ENCODE data around the gene PSMB7. TPM values are rescaled to one million over a fixed set of nuclear protein-coding genes. Genes with fewer than 3 reads are reported as not detected.

Gene PSMB7
- total RNA-seq, 1 experiment from 2014 or later, result 187 TPM

- ChIA-PET POLR2A (no interaction called here), CTCF (interaction anchor here (0.9 kb wide), 1 partner anchor 11 kb away, joined by 3 read pairs; no protein-coding TSS in a partner anchor)
- no peak for DNase-seq (ENCODE audit: low spot score)
- Mint-ChIP-seq H3K27me3 (ENCODE audit: low read depth) (no peaks in the 10 kb centered on the region), H3K4me3 (no peak overlapping the region), H3K27ac (no peak overlapping the region), H3K4me1 (0 out of 2 replicates have a peak, but pooled peaks cover 3% of the 10 kb centered on the region), H3K36me3 (no peaks in the 10 kb centered on the region), H3K9me3 (no peaks in the 10 kb centered on the region)
- no peak for ATAC-seq
- TF ChIP-seq NFYB (CRISPR knock-in tag; conservative IDR thresholded peaks at IDR 0.05; ENCODE audit: low read depth), result no peak
- no peak for TF ChIP-seq HMGA2 (CRISPR knock-in tag; IDR thresholded peaks at IDR 0.05)
- no peak for TF ChIP-seq ERG (CRISPR knock-in tag; IDR thresholded peaks at IDR 0.05)
- no peak for TF ChIP-seq ZNF317 (CRISPR knock-in tag; IDR thresholded peaks at IDR 0.05; ENCODE audit: borderline replicate concordance, low read depth)
- TF ChIP-seq E2F4 (CRISPR knock-in tag; IDR thresholded peaks at IDR 0.05; ENCODE audit: borderline replicate concordance, low read depth), result no peak
- TF ChIP-seq ZNF532 (CRISPR knock-in tag; IDR thresholded peaks at IDR 0.05; ENCODE audit: borderline replicate concordance), result no peak
- TF ChIP-seq E2F1 (CRISPR knock-in tag; IDR thresholded peaks at IDR 0.05), result no peak
- TF ChIP-seq ZNF512 (CRISPR knock-in tag; IDR thresholded peaks at IDR 0.05; ENCODE audit: borderline replicate concordance), result no peak
These were observed 93.3 kb downstream of the PSMB7 start for GRCh38 chr9:124321935-124322334.

- POLR2A ChIA-PET, result no interaction called here
- Mint-ChIP-seq H3K4me1 (0 out of 2 replicates have a peak, but pooled peaks cover 3% of the 10 kb centered on the region), H3K27me3 (ENCODE audit: low read depth) (no peaks in the 10 kb centered on the region), H3K36me3 (no peaks in the 10 kb centered on the region), H3K9me3 (no peaks in the 10 kb centered on the region), H3K4me3 (no peak overlapping the region), H3K27ac (no peak overlapping the region)
- no peak for ATAC-seq
- CTCF ChIA-PET, result interaction anchor here (0.9 to 4.0 kb wide), 6 partner anchors 10 to 195 kb away, joined by 3 to 24 read pairs (median 6); no protein-coding TSS in a partner anchor
- DNase-seq (ENCODE audit: low spot score), result no peak
- TF ChIP-seq NR1H2 (CRISPR knock-in tag; IDR thresholded peaks at IDR 0.05) (no peak), NR3C1 (CRISPR knock-in tag; conservative IDR thresholded peaks at IDR 0.05; ENCODE audit: low read depth) (no peak), ZMAT4 (CRISPR knock-in tag; IDR thresholded peaks at IDR 0.05) (no peak), ZBTB21 (CRISPR knock-in tag; IDR thresholded peaks at IDR 0.05; ENCODE audit: borderline replicate concordance) (no peak), ESRRA (CRISPR knock-in tag; IDR thresholded peaks at IDR 0.05; ENCODE audit: borderline replicate concordance) (no peak), CREB1 (CRISPR knock-in tag; IDR thresholded peaks at IDR 0.05) (no peak), NFYB (CRISPR knock-in tag; conservative IDR thresholded peaks at IDR 0.05; ENCODE audit: low read depth) (no peak), ZNF532 (CRISPR knock-in tag; IDR thresholded peaks at IDR 0.05; ENCODE audit: borderline replicate concordance) (no peak), MAX (CRISPR knock-in tag; IDR thresholded peaks at IDR 0.05) (no peak), ETV6 (CRISPR knock-in tag; IDR thresholded peaks at IDR 0.05) (no peak), ZBTB43 (CRISPR knock-in tag; IDR thresholded peaks at IDR 0.05) (no peak), MXD4 (CRISPR knock-in tag; IDR thresholded peaks at IDR 0.05; ENCODE audit: borderline replicate concordance) (no peak)
These were observed 93.8 kb downstream of the PSMB7 start for GRCh38 chr9:124321416-124321815.

All from WTC11 (cell line).